K562 (cell line): Measurements from ENCODE around the gene SPEG. TPM values are rescaled to one million over a fixed set of nuclear protein-coding genes. Genes with fewer than 3 reads are reported as not detected.

Experiments
- ATF1 ChIP-seq, 2 experiments: fragments of 450-650 bp in 1 of 2; IDR thresholded peaks; 2 replicates each; pipeline ENCODE4 v1.6.1; 2016; ENCODE audit warnings: missing compliant biosample characterization in 1 of 2, missing genetic modification characterization in 1 of 2
- GABPA ChIP-seq: fragments of 200-800 bp; sonication (Bioruptor generic); conservative IDR thresholded peaks from 2 replicates; pipeline ENCODE4 v1.6.1; 2016; ENCODE audit warnings: low read depth, missing genetic modification characterization, missing compliant biosample characterization
- HDAC3 ChIP-seq: fragments of 450-650 bp; IDR thresholded peaks from 2 replicates; pipeline ENCODE4 v1.6.1; 2018; ENCODE audit warnings: borderline replicate concordance, mild to moderate bottlenecking, moderate library complexity; ENCODE audit not compliant: partially characterized antibody
- KLF1 ChIP-seq: fragments of 450-650 bp; IDR thresholded peaks from 2 replicates; pipeline ENCODE4 v1.6.1; 2016; ENCODE audit warnings: missing genetic modification characterization, missing compliant biosample characterization
- PHF20 ChIP-seq: fragments of 450-650 bp; IDR thresholded peaks from 2 replicates; pipeline ENCODE4 v1.6.1; 2018; ENCODE audit not compliant: partially characterized antibody
- PML ChIP-seq: IDR thresholded peaks from 2 replicates; pipeline ENCODE4 v1.6.1; 2012; ENCODE audit warnings: low read length, inconsistent platforms
- RNF2 ChIP-seq: sonication (generic); IDR thresholded peaks from 2 replicates; pipeline ENCODE4 v1.6.1; 2016
- SMARCB1 ChIP-seq: IDR thresholded peaks from 2 replicates; pipeline ENCODE4 v1.6.1; 2011; ENCODE audit warnings: improper control_type of control experiment, low read depth; ENCODE audit not compliant: insufficient read length
- ZNF121 ChIP-seq: sonication (generic); formaldehyde crosslinking; conservative IDR thresholded peaks from 2 replicates; pipeline ENCODE4 v1.8.0; 2022; ENCODE audit warnings: missing genetic modification reagents
- ZNF224 ChIP-seq: sonication (generic); formaldehyde crosslinking; IDR thresholded peaks from 2 replicates; pipeline ENCODE4 v1.8.0; 2022; ENCODE audit warnings: mild to moderate bottlenecking, missing genetic modification reagents
- ZNF239 ChIP-seq: fragments of 250-450 bp; sonication (Bioruptor Pico); IDR thresholded peaks from 2 replicates; pipeline ENCODE4 v1.4.0; 2020; ENCODE audit warnings: mild to moderate bottlenecking
- polyA plus RNA-seq, 8 experiments: library from polyadenylated mRNA; depleted of rRNA in 4 of 8; stranded (reverse) in 5 of 8; unstranded in 3 of 8; fragments of >200 nt; fragmentation: Nextera tagmentation in 2 of 8; fragmentation: Illumina TruSeq in 1 of 8; extraction: Ambion mirVana in 2 of 8; extraction: Trizol in 1 of 8; gene quantifications; 2 replicates each; pipeline versions ENCODE4 v1.2.1 to v1.2.3, GENCODE V29; 2011 to 2014; ENCODE audit warnings: inconsistent platforms in 1 of 8, missing spikeins in 1 of 8
- total RNA-seq, 7 experiments: library from RNA; depleted of rRNA in 6 of 7; stranded (reverse); fragments of >200 nt in 6 of 7; fragmentation: Illumina TruSeq in 2 of 7; extraction: Trizol in 2 of 7; gene quantifications; 2 replicates each; pipeline versions ENCODE4 v1.2.1 to v1.2.3, GENCODE V29; 2011 to 2021; ENCODE audit warnings: low replicate concordance in 1 of 7
- TF ChIP-seq, protein P1 (sequence below), 2 experiments: fragments of 200-800 bp in 1 of 2; sonication (Bioruptor generic) in 1 of 2; sonication (generic) in 1 of 2; formaldehyde crosslinking in 1 of 2; IDR thresholded peaks in 1 of 2; conservative IDR thresholded peaks in 1 of 2; 2 replicates each; pipeline versions ENCODE4 v1.5.0 to v1.6.1; 2016 to 2020; ENCODE audit warnings: missing compliant biosample characterization in 1 of 2, missing genetic modification characterization in 1 of 2, missing genetic modification reagents in 1 of 2
- TF ChIP-seq, protein P2 (sequence below): sonication (generic); formaldehyde crosslinking; IDR thresholded peaks from 2 replicates; pipeline ENCODE4 v1.8.1; 2023; ENCODE audit warnings: mild to moderate bottlenecking, missing genetic modification reagents
- TF ChIP-seq, protein P3 (sequence below): fragments of 450-650 bp; IDR thresholded peaks from 2 replicates; pipeline ENCODE4 v1.6.1; 2017; ENCODE audit warnings: antibody characterized with exemption, mild to moderate bottlenecking
- TF ChIP-seq, protein P4 (sequence below): fragments of 250-450 bp; sonication (Bioruptor Pico); IDR thresholded peaks from 2 replicates; pipeline ENCODE4 v1.9.0; 2021; ENCODE audit warnings: mild to moderate bottlenecking, inconsistent platforms
- TF ChIP-seq, protein P5 (sequence below): fragments of 450-650 bp; conservative IDR thresholded peaks from 2 replicates; pipeline ENCODE4 v1.6.1; 2016; ENCODE audit warnings: missing genetic modification characterization, low read depth, mild to moderate bottlenecking, missing compliant biosample characterization, moderate library complexity

The SPEG gene
- total and polyA plus RNA-seq, 9 of the 15 experiments (the other 6 are each of a cell fraction or from before 2014, with no cell fraction given): 0.49 to 8.7 (median 3.0) TPM

DNA sequence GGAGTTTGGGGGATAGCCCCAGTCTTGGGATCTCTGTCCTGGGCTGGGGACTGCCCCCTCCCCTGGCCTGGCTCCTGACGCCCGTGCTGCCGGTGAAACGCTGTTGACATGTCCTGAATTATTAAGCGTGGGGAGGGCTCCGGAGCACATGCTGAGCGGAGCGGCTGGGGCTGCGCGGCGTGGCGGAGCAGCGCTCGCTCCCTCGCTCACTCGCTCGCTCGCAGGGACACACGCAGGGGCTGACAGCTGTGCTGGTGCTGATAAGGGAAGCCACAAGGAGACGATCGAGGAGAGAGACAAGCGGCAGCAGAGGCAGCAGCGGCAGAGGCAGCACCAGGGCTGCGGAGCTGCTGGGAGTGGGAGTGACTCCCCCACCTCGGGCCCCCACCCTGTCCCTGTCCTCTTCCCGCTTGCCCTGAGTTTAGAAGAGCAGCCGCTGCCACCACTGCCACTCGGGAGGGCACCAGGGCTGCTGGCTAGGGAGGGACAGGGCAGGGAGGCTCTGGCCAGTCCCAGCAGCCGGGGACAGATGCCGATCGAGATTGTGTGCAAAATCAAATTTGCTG, 79.6 kb downstream of the SPEG start, which contains the start of gene ASIC4 (continued):
- TF ChIP-seq KLF1 (no peak), ZNF239 (CRISPR knock-in tag) (peak; percentile 39; the same call in 1 of the 2 replicates), ZNF121 (CRISPR knock-in tag) (no peak), HDAC3 (peak; percentile 65), GABPA (tag) (no peak), ZNF224 (CRISPR knock-in tag) (no peak), PML (peak; percentile 87), ATF1 (CRISPR knock-in tag; IDR thresholded peaks at IDR 0.05) (no peak), ATF1 (tag; IDR thresholded peaks at IDR 0.05) (peak; percentile 86), RNF2 (peak; percentile 97), PHF20 (peak; percentile 69), SMARCB1 (no peak)
- TF ChIP-seq, protein P1, sequence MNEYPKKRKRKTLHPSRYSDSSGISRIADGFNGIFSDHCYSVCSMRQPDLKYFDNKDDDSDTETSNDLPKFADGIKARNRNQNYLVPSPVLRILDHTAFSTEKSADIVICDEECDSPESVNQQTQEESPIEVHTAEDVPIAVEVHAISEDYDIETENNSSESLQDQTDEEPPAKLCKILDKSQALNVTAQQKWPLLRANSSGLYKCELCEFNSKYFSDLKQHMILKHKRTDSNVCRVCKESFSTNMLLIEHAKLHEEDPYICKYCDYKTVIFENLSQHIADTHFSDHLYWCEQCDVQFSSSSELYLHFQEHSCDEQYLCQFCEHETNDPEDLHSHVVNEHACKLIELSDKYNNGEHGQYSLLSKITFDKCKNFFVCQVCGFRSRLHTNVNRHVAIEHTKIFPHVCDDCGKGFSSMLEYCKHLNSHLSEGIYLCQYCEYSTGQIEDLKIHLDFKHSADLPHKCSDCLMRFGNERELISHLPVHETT (CRISPR knock-in tag; conservative IDR thresholded peaks at IDR 0.05 in 1 of 2, IDR thresholded peaks at IDR 0.05 in 1 of 2): peak in 1 of 2 experiments; percentile 84; a peak in 2 of 4 replicates
- TF ChIP-seq, protein P2, sequence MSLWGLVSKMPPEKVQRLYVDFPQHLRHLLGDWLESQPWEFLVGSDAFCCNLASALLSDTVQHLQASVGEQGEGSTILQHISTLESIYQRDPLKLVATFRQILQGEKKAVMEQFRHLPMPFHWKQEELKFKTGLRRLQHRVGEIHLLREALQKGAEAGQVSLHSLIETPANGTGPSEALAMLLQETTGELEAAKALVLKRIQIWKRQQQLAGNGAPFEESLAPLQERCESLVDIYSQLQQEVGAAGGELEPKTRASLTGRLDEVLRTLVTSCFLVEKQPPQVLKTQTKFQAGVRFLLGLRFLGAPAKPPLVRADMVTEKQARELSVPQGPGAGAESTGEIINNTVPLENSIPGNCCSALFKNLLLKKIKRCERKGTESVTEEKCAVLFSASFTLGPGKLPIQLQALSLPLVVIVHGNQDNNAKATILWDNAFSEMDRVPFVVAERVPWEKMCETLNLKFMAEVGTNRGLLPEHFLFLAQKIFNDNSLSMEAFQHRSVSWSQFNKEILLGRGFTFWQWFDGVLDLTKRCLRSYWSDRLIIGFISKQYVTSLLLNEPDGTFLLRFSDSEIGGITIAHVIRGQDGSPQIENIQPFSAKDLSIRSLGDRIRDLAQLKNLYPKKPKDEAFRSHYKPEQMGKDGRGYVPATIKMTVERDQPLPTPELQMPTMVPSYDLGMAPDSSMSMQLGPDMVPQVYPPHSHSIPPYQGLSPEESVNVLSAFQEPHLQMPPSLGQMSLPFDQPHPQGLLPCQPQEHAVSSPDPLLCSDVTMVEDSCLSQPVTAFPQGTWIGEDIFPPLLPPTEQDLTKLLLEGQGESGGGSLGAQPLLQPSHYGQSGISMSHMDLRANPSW (CRISPR knock-in tag): no peak
- TF ChIP-seq, protein P3, sequence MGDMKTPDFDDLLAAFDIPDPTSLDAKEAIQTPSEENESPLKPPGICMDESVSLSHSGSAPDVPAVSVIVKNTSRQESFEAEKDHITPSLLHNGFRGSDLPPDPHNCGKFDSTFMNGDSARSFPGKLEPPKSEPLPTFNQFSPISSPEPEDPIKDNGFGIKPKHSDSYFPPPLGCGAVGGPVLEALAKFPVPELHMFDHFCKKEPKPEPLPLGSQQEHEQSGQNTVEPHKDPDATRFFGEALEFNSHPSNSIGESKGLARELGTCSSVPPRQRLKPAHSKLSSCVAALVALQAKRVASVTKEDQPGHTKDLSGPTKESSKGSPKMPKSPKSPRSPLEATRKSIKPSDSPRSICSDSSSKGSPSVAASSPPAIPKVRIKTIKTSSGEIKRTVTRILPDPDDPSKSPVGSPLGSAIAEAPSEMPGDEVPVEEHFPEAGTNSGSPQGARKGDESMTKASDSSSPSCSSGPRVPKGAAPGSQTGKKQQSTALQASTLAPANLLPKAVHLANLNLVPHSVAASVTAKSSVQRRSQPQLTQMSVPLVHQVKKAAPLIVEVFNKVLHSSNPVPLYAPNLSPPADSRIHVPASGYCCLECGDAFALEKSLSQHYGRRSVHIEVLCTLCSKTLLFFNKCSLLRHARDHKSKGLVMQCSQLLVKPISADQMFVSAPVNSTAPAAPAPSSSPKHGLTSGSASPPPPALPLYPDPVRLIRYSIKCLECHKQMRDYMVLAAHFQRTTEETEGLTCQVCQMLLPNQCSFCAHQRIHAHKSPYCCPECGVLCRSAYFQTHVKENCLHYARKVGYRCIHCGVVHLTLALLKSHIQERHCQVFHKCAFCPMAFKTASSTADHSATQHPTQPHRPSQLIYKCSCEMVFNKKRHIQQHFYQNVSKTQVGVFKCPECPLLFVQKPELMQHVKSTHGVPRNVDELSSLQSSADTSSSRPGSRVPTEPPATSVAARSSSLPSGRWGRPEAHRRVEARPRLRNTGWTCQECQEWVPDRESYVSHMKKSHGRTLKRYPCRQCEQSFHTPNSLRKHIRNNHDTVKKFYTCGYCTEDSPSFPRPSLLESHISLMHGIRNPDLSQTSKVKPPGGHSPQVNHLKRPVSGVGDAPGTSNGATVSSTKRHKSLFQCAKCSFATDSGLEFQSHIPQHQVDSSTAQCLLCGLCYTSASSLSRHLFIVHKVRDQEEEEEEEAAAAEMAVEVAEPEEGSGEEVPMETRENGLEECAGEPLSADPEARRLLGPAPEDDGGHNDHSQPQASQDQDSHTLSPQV: peak; percentile 72
- TF ChIP-seq, protein P4, sequence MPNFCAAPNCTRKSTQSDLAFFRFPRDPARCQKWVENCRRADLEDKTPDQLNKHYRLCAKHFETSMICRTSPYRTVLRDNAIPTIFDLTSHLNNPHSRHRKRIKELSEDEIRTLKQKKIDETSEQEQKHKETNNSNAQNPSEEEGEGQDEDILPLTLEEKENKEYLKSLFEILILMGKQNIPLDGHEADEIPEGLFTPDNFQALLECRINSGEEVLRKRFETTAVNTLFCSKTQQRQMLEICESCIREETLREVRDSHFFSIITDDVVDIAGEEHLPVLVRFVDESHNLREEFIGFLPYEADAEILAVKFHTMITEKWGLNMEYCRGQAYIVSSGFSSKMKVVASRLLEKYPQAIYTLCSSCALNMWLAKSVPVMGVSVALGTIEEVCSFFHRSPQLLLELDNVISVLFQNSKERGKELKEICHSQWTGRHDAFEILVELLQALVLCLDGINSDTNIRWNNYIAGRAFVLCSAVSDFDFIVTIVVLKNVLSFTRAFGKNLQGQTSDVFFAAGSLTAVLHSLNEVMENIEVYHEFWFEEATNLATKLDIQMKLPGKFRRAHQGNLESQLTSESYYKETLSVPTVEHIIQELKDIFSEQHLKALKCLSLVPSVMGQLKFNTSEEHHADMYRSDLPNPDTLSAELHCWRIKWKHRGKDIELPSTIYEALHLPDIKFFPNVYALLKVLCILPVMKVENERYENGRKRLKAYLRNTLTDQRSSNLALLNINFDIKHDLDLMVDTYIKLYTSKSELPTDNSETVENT (CRISPR knock-in tag): no peak
- TF ChIP-seq, protein P5, sequence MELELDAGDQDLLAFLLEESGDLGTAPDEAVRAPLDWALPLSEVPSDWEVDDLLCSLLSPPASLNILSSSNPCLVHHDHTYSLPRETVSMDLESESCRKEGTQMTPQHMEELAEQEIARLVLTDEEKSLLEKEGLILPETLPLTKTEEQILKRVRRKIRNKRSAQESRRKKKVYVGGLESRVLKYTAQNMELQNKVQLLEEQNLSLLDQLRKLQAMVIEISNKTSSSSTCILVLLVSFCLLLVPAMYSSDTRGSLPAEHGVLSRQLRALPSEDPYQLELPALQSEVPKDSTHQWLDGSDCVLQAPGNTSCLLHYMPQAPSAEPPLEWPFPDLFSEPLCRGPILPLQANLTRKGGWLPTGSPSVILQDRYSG (tag): no peak
